HG02885 (cell line): ENCODE results near the gene AGO4.
"Not testable (repeated sequence)": the region's sequence is repeated elsewhere in the genome, so short reads cannot be mapped to it uniquely, and the experiment has no call there.

Experiments
- ATAC-seq: cut with Tn5 transposase; IDR thresholded peaks from one replicate; pipeline ENCODE4 v1.9.1; 2021; ENCODE audit warnings: mild to moderate bottlenecking; ENCODE audit not compliant: unreplicated experiment, poor library complexity

The AGO4 gene

DNA sequence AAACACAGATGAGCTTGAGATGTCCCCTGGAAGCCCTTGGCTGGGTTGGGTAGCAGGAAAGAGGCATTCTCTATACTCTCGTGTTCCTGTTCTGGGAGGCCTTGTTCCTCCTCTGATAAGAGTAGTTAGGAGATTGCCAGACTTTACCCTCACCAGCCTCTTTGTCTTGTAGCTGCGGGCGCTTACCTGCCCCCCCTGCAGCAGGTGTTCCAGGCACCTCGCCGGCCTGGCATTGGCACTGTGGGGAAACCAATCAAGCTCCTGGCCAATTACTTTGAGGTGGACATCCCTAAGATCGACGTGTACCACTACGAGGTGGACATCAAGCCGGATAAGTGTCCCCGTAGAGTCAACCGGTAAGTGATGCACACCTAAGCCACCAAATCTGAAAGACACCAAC, 80.4 kb downstream of the AGO4 start:
- ATAC-seq, result no peak

DNA sequence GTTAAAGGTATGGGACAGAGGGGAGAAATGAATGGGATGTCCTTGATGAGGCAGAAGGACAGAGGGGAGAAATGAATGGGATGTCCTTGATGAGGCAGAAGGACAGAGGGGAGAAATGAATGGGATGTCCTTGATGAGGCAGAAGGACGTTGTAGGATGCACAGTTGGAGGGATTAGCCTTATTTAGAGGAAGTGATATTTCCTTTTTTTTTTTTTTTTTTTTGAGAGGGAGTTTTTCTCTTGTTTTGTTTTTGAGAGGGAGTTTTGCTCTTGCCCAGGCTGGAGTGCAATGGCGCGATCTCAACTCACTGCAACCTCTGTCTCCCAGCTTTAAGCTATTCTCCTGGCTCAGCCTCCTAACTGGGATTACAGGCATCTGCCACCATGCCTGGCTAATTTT, 81.2 kb downstream of the AGO4 start:
- ATAC-seq, result not testable (repeated sequence)

GRCh38 chr1:35893051-35893879, 85.4 kb downstream of the AGO4 start:
- no peak for ATAC-seq

DNA sequence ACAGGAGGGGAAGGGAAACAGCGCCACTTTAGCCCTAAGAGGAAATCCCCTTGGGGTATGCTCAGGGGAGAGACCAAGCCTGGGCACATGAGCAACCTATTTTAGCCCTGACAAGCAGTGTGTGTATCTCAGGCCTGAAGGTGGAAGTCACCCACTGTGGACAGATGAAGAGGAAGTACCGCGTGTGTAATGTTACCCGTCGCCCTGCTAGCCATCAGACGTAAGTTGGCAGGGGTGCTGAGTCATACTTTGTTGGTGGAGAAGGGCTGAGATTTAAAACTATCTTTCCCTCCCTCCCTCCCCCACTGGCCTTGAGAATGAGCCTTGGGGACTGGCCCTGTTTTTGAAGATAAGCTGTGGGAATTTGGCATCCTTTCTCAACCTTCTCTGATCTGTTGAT, 86.4 kb downstream of the AGO4 start:
- ATAC-seq, result peak; percentile 42

- no peak for ATAC-seq
Observed at GRCh38 chr1:35894656-35895055, 86.8 kb downstream of the AGO4 start.

GRCh38 chr1:35899941-35900340, 92.1 kb downstream of the AGO4 start:
- no peak for ATAC-seq

GRCh38 chr1:35901235-35901634, 93.4 kb downstream of the AGO4 start:
- ATAC-seq, result no peak

GRCh38 chr1:35902671-35903070, 94.9 kb downstream of the AGO4 start:
- ATAC-seq, result no peak
